SU-DHL-6 (cell line): ENCODE measurements around the gene ZNF41.

Source experiments
- H2AFZ ChIP-seq: fragments of 200-600 bp; sonication (generic); 2 replicates; pipeline ENCODE4 v1.6.1; 2014; ENCODE audit warnings: low read depth, mild to moderate bottlenecking, moderate library complexity, mixed read lengths, antibody characterized with exemption, low read length; ENCODE audit not compliant: severe bottlenecking
- H3F3A ChIP-seq: fragments of 200-600 bp; shearing (Covaris generic); 2 replicates; pipeline ENCODE4 v1.6.0; 2016; ENCODE audit warnings: antibody characterized with exemption, mild to moderate bottlenecking; ENCODE audit not compliant: insufficient read depth
- H3K27ac ChIP-seq: fragments of 200-600 bp; sonication (generic); 2 replicates; pipeline ENCODE4 v1.5.1; 2016; ENCODE audit warnings: low read depth, mild to moderate bottlenecking, low read length, moderate library complexity, mixed read lengths
- H3K27me3 ChIP-seq: fragments of 200-600 bp; sonication (generic), shearing (Covaris generic); 2 replicates; pipeline ENCODE4 v1.6.0; 2014; ENCODE audit warnings: mild to moderate bottlenecking, low read length
- H3K36me3 ChIP-seq: fragments of 200-600 bp; sonication (generic); 2 replicates; pipeline ENCODE4 v1.6.1; 2014; ENCODE audit warnings: mild to moderate bottlenecking, low read length, mixed read lengths
- H3K4me2 ChIP-seq: fragments of 300-600, 200-600 bp; shearing (Covaris generic), sonication (generic); 2 replicates; pipeline ENCODE4 v1.6.0; 2014; ENCODE audit warnings: low read length, low read depth, mild to moderate bottlenecking; ENCODE audit not compliant: poor library complexity, severe bottlenecking
- H3K4me3 ChIP-seq: fragments of 200-600 bp; sonication (generic); 2 replicates; pipeline ENCODE4 v1.5.1; 2014; ENCODE audit warnings: antibody characterized with exemption, low read length, mild to moderate bottlenecking, mixed read lengths; ENCODE audit not compliant: insufficient read depth, poor library complexity, severe bottlenecking
- H3K79me2 ChIP-seq: fragments of 200-600 bp; sonication (generic); 2 replicates; pipeline ENCODE4 v1.6.1; 2014; ENCODE audit warnings: mild to moderate bottlenecking, low read length, moderate library complexity; ENCODE audit not compliant: insufficient read depth
- H3K9ac ChIP-seq: fragments of 200-600 bp; sonication (generic); 2 replicates; pipeline ENCODE4 v1.7.0; 2014; ENCODE audit warnings: mild to moderate bottlenecking, low read length
- H3K9me2 ChIP-seq: fragments of 200-600 bp; sonication (generic); replicated peaks from 2 replicates; pipeline ENCODE4 v1.6.1; 2014; ENCODE audit warnings: low read length; ENCODE audit not compliant: insufficient read depth
- H3K9me3 ChIP-seq: fragments of 200-600 bp; sonication (generic); 2 replicates; pipeline ENCODE4 v1.6.1; 2014; ENCODE audit warnings: low read length, mixed read lengths; ENCODE audit not compliant: insufficient read depth
- H4K20me1 ChIP-seq: fragments of 200-600 bp; sonication (generic); 2 replicates; pipeline ENCODE4 v1.6.1; 2014; ENCODE audit warnings: low read depth, mild to moderate bottlenecking, antibody characterized with exemption, low read length, moderate library complexity, mixed read lengths
- EZH2phosphoT487 ChIP-seq: fragments of 200-600 bp; sonication (generic), shearing (Covaris generic); conservative IDR thresholded peaks from 2 replicates; pipeline ENCODE4 v1.6.1; 2018; ENCODE audit warnings: mild to moderate bottlenecking, antibody characterized with exemption, low read length, moderate library complexity, mixed read lengths
- TF ChIP-seq, protein P1 (sequence below): fragments of 200-600 bp; sonication (generic); IDR thresholded peaks from one replicate; pipeline ENCODE4 v1.5.1; 2017; ENCODE audit warnings: antibody characterized with exemption, mild to moderate bottlenecking, low read length, moderate library complexity; ENCODE audit not compliant: insufficient read depth, poor library complexity, severe bottlenecking

Gene ZNF41

DNA sequence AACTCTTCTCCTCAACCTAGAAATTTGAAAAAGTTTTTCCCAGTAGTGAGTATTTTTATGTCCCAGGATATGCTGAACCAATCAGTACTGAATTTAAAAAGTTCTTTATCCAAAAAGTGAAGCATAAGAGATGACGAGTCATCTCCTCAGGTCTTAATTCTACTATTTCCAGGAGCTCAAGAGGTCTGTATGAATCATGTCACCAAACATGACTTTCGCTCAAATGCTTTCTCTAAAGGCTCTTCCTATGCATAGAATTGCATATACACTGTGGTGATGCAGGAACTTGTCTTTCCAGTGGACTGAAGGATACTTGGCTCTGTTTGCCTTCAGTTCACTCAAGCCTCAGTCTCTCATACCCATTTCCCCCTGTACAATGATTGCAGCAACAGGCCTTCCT is 36.1 kb downstream of the ZNF41 start:
- no peak for TF ChIP-seq EZH2phosphoT487
- TF ChIP-seq, protein P1, sequence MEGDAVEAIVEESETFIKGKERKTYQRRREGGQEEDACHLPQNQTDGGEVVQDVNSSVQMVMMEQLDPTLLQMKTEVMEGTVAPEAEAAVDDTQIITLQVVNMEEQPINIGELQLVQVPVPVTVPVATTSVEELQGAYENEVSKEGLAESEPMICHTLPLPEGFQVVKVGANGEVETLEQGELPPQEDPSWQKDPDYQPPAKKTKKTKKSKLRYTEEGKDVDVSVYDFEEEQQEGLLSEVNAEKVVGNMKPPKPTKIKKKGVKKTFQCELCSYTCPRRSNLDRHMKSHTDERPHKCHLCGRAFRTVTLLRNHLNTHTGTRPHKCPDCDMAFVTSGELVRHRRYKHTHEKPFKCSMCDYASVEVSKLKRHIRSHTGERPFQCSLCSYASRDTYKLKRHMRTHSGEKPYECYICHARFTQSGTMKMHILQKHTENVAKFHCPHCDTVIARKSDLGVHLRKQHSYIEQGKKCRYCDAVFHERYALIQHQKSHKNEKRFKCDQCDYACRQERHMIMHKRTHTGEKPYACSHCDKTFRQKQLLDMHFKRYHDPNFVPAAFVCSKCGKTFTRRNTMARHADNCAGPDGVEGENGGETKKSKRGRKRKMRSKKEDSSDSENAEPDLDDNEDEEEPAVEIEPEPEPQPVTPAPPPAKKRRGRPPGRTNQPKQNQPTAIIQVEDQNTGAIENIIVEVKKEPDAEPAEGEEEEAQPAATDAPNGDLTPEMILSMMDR = no peak
- no peaks in the 10 kb centered on the region for H3K9me2 ChIP-seq

DNA sequence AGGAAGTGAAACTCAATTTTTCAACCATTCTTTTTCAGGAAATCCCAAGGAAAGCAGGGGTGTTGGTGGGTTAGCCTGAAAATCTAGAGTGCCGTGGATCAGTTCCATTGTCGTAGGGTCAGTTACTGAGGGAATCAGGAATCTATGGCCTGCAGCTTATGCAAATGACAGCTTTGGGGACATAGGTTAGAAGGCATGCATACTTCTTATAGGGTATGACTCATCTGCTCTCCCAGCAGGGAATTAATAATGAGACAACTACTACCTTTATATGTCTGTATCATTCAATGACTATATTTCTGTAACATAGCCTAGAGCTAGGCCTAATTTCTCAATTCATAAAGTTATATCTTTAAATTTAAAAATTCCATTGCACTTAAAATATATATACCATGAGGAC is 36.6 kb downstream of the ZNF41 start:
- H3K27me3 ChIP-seq = no peaks in the 10 kb centered on the region
- no peaks in the 10 kb centered on the region for H3K9me2 ChIP-seq
- H4K20me1 ChIP-seq = no peaks in the 10 kb centered on the region
- peaks cover 21% of the 10 kb centered on the region; the same call in 1 of the 2 replicates for H3K36me3 ChIP-seq
- TF ChIP-seq, protein P1 = no peak
- no peak for TF ChIP-seq EZH2phosphoT487
- H3K9me3 ChIP-seq = peaks cover 20% of the 10 kb centered on the region; the same call in 1 of the 2 replicates
- H3K9ac ChIP-seq = no peak overlapping the region
- H3K4me3 ChIP-seq = no peak overlapping the region
- no peaks in the 10 kb centered on the region for H3K79me2 ChIP-seq
- H3K4me2 ChIP-seq = no peak overlapping the region
- no peak overlapping the region for H2AFZ ChIP-seq
- no peak overlapping the region for H3K27ac ChIP-seq
- H3F3A ChIP-seq = no peaks in the 10 kb centered on the region

More for the DNA sequence above, 36.1 kb downstream of the ZNF41 start:
- Histone ChIP-seq H3K4me3 (no peak overlapping the region), H3K36me3 (peaks cover 21% of the 10 kb centered on the region; the same call in 1 of the 2 replicates), H3K27ac (no peak overlapping the region), H3K9me3 (peaks cover 20% of the 10 kb centered on the region; the same call in 1 of the 2 replicates), H3K9ac (no peak overlapping the region), H2AFZ (no peak overlapping the region), H3K79me2 (no peaks in the 10 kb centered on the region), H3F3A (no peaks in the 10 kb centered on the region), H3K4me2 (no peak overlapping the region), H3K27me3 (no peaks in the 10 kb centered on the region), H4K20me1 (no peaks in the 10 kb centered on the region)

DNA sequence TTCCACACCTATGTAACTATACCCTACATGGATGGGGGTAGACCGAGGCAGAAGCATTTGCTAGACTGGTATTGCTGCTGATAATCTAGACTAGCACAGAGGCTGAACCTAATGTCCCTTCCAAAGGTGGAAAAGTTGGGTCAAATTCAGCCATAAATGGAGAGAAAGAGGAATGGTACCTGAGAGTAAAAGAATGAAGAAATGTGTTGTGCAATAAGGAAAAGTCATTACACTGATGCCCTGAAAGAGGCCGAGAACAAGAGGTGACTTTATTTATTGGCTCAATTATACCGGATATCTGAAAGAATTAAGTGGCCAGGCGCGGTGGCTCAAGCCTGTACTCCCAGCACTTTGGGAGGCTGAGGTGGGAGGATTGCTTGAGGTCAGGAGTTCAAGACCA is 52.1 kb downstream of the ZNF41 start:
- Histone ChIP-seq H3K4me2 (no peak overlapping the region), H3K9ac (no peak overlapping the region), H3K79me2 (no peaks in the 10 kb centered on the region), H3K36me3 (no peaks in the 10 kb centered on the region), H3F3A (no peaks in the 10 kb centered on the region), H3K9me2 (no peaks in the 10 kb centered on the region), H4K20me1 (no peaks in the 10 kb centered on the region), H3K4me3 (no peak overlapping the region), H3K27me3 (no peaks in the 10 kb centered on the region), H3K9me3 (no peaks in the 10 kb centered on the region), H3K27ac (no peak overlapping the region), H2AFZ (no peak overlapping the region)
- TF ChIP-seq, protein P1 = no peak
- no peak for TF ChIP-seq EZH2phosphoT487
